IMR-90 (cell line): Measurements from ENCODE around the gene TIGD1. TPM values are rescaled to one million over a fixed set of nuclear protein-coding genes. Genes with fewer than 3 reads are reported as not detected.

Source experiments
- ATAC-seq: fragments of 200-7000 bp; cut with Tn5 transposase; 2 replicates; pipeline ENCODE4 v1.9.1; 2020; ENCODE audit warnings: low read depth, mild to moderate bottlenecking, moderate library complexity
- BruUV-seq: library from RNA; stranded (reverse); fragments of 400-500 nt; replicated peaks from 2 replicates; lab custom pipeline; 2021; lab: Mats Ljungman, UMichigan
- CTCF ChIA-PET: fragments of 300-600 bp; formaldehyde crosslinking; extraction: SDS; loops from one replicate; lab custom pipeline; 2021; ENCODE audit warnings: antibody characterized with exemption; lab: Yijun Ruan, JAX
- POLR2A ChIA-PET: fragments of 300-600 bp; sonication (Branson Sonifier 250); formaldehyde crosslinking; loops from one replicate; lab custom pipeline; 2022; ENCODE audit warnings: antibody characterized with exemption; ENCODE audit not compliant: unreplicated experiment; lab: Charles Lee
- DNase-seq: peaks from one replicate; pipeline ENCODE4 v3.0.0; 2013
- H2AFZ ChIP-seq: replicated peaks from 2 replicates; pipeline ENCODE3; 2013; ENCODE audit warnings: low read length, mild to moderate bottlenecking; ENCODE audit not compliant: poor library complexity
- H2AK5ac ChIP-seq: 2 replicates; pipeline ENCODE4 v1.6.1; 2013; ENCODE audit warnings: low read depth, low read length, inconsistent platforms
- H2AK9ac ChIP-seq: replicated peaks from 2 replicates; pipeline ENCODE3; 2013; ENCODE audit warnings: mild to moderate bottlenecking, low read depth, low read length, moderate library complexity; ENCODE audit not compliant: poor library complexity
- H2BK120ac ChIP-seq: 2 replicates; pipeline ENCODE4 v1.6.1; 2013; ENCODE audit warnings: low read depth, low read length, inconsistent platforms
- H2BK15ac ChIP-seq: 3 replicates; pipeline ENCODE4 v1.6.1; 2013; ENCODE audit warnings: low read depth, low read length, inconsistent platforms
- H2BK20ac ChIP-seq: 2 replicates; pipeline ENCODE4 v1.6.1; 2013; ENCODE audit warnings: low read depth, mild to moderate bottlenecking, inconsistent platforms, low read length, moderate library complexity
- H2BK5ac ChIP-seq: 2 replicates; pipeline ENCODE4 v1.6.1; 2013; ENCODE audit warnings: mild to moderate bottlenecking, low read depth, low read length, inconsistent platforms; ENCODE audit not compliant: poor library complexity, severe bottlenecking
- H3K14ac ChIP-seq: replicated peaks from 2 replicates; pipeline ENCODE4 v1.6.1; 2013; ENCODE audit warnings: low read depth, low read length, inconsistent platforms
- H3K18ac ChIP-seq: 2 replicates; pipeline ENCODE4 v1.6.1; 2013; ENCODE audit warnings: low read depth, low read length, control low read depth
- H3K23ac ChIP-seq: 2 replicates; pipeline ENCODE4 v1.6.1; 2013; ENCODE audit warnings: low read depth, low read length, inconsistent platforms
- H3K27ac ChIP-seq: 2 replicates; pipeline ENCODE4 v1.5.1; 2013; ENCODE audit warnings: mild to moderate bottlenecking, control low read depth, low read length; ENCODE audit not compliant: insufficient read depth
- H3K27me3 ChIP-seq: 2 replicates; pipeline ENCODE4 v1.6.1; 2013; ENCODE audit warnings: low read length; ENCODE audit not compliant: control insufficient read depth, insufficient read depth
- H3K36me3 ChIP-seq: 2 replicates; pipeline ENCODE4 v1.6.1; 2013; ENCODE audit warnings: low read length, mixed read lengths; ENCODE audit not compliant: control insufficient read depth, insufficient read depth
- H3K4ac ChIP-seq: 2 replicates; pipeline ENCODE4 v1.6.1; 2013; ENCODE audit warnings: low read depth, low read length, inconsistent platforms
- H3K4me1 ChIP-seq: 2 replicates; pipeline ENCODE4 v1.6.1; 2013; ENCODE audit warnings: low read length, mixed read lengths; ENCODE audit not compliant: control insufficient read depth, insufficient read depth
- H3K4me2 ChIP-seq: 2 replicates; pipeline ENCODE4 v1.6.1; 2013; ENCODE audit warnings: low read depth, mild to moderate bottlenecking, control low read depth, low read length, moderate library complexity
- H3K4me3 ChIP-seq: 2 replicates; pipeline ENCODE4 v1.5.1; 2013; ENCODE audit warnings: low read depth, mild to moderate bottlenecking, control low read depth, low read length, moderate library complexity; ENCODE audit not compliant: insufficient read depth
- H3K56ac ChIP-seq: 2 replicates; pipeline ENCODE4 v1.6.1; 2013; ENCODE audit warnings: low read length, inconsistent platforms; ENCODE audit not compliant: insufficient read depth; ENCODE audit errors: extremely low read depth
- H3K79me1 ChIP-seq, 2 experiments: 2 replicates each; pipeline ENCODE4 v1.6.1; 2013; ENCODE audit warnings: low read length in 2 of 2, inconsistent platforms in 1 of 2, low read depth in 1 of 2
- H3K9ac ChIP-seq: 2 replicates; pipeline ENCODE4 v1.6.1; 2013; ENCODE audit warnings: low read depth, low read length, control low read depth
- H3K9me1 ChIP-seq: 2 replicates; pipeline ENCODE4 v1.6.1; 2013; ENCODE audit warnings: low read length, inconsistent platforms; ENCODE audit not compliant: insufficient read depth
- H3K9me3 ChIP-seq: 2 replicates; pipeline ENCODE4 v1.6.1; 2013; ENCODE audit warnings: low read length; ENCODE audit not compliant: control insufficient read depth, insufficient read depth
- H4K20me1 ChIP-seq: 2 replicates; pipeline ENCODE4 v1.6.1; 2013; ENCODE audit warnings: low read length, inconsistent platforms; ENCODE audit not compliant: insufficient read depth
- H4K5ac ChIP-seq: 2 replicates; pipeline ENCODE4 v1.6.1; 2013; ENCODE audit warnings: mild to moderate bottlenecking, low read depth, low read length, control low read depth
- H4K8ac ChIP-seq, 2 experiments: 2 replicates each; pipeline ENCODE4 v1.6.1; 2013; ENCODE audit warnings: low read depth in 2 of 2, low read length in 2 of 2, control low read depth in 1 of 2, inconsistent platforms in 1 of 2
- H4K91ac ChIP-seq: 2 replicates; pipeline ENCODE4 v1.6.1; 2013; ENCODE audit warnings: low read depth, low read length, inconsistent platforms; ENCODE audit not compliant: insufficient read depth
- NFE2L2 ChIP-seq: fragments of 150-350 bp; IDR thresholded peaks from 2 replicates; pipeline ENCODE4 v1.6.1; 2016; ENCODE audit warnings: low read depth, mild to moderate bottlenecking, low read length
- WGBS, 2 experiments: methylation state at CpG; one replicate each; pipeline versions ENCODE4 v1.1.5 to v1.1.7; 2013; ENCODE audit warnings: missing lambda C conversion rate in 2 of 2; ENCODE audit not compliant: insufficient read length in 1 of 2; ENCODE audit errors: extremely low coverage in 2 of 2; 5-methylcytosine and 5-hydroxymethylcytosine counted together
- dilution Hi-C: fragments of 300-500 bp; cut with HindIII; formaldehyde crosslinking; loops from one replicate; pipeline ENCODE4 v1.14.3; 2018; ENCODE audit warnings: low sequenced_read_pairs; ENCODE audit not compliant: unreplicated experiment
- in situ Hi-C: fragments of 300-500 bp; cut with MboI; formaldehyde crosslinking; loops from 3 replicates; pipeline ENCODE4 v1.14.3; 2019; ENCODE audit warnings: low sequenced_read_pairs, inconsistent platforms, mixed read lengths
- intact Hi-C: fragments of 100-400 bp; cut with micrococcal nuclease; formaldehyde crosslinking; loops from 2 replicates; pipeline ENCODE4 v1.10.0; 2022
- polyA plus RNA-seq, 3 experiments: library from polyadenylated mRNA; depleted of rRNA; stranded (reverse); fragments of >200 nt; gene quantifications; 2 replicates each; pipeline ENCODE4 v1.2.3, GENCODE V29; 2012; ENCODE audit warnings: low replicate concordance in 1 of 3
- total RNA-seq: library from RNA; depleted of rRNA; stranded (reverse); fragments of >200 nt; gene quantifications from 2 replicates; pipeline ENCODE4 v1.2.3, GENCODE V29; 2012

TIGD1 gene
- total and polyA plus RNA-seq, 2 of the 4 experiments (the other 2 are of a cell fraction): 2.7 to 2.9 TPM

GRCh38 chr2:232562515-232563151 is 12.3 kb upstream of the TIGD1 start:
- Histone ChIP-seq H3K4me1 (no peaks in the 10 kb centered on the region), H2BK5ac (no peak overlapping the region), H2AK9ac (no peak overlapping the region), H2BK120ac (no peak overlapping the region), H4K91ac (no peak overlapping the region), H3K27ac (no peak overlapping the region), H3K4ac (no peak overlapping the region), H4K8ac (no peak overlapping the region), H2BK20ac (no peak overlapping the region), H4K20me1 (peaks cover 10% of the 10 kb centered on the region; the same call in 1 of the 2 replicates), H3K4me2 (no peak overlapping the region), H3K79me1 (peaks cover 17 to 31% of the 10 kb centered on the region in 2 experiments), H2AFZ (no peak overlapping the region), H3K23ac (no peak overlapping the region), H3K18ac (no peak overlapping the region), H2AK5ac (no peak overlapping the region), H3K4me3 (no peak overlapping the region), H3K9me1 (no peaks in the 10 kb centered on the region; the same call in 1 of the 2 replicates), H3K14ac (no peak overlapping the region), H2BK15ac (no peak overlapping the region), H3K56ac (no peak overlapping the region), H3K9ac (no peak overlapping the region), H3K36me3 (peaks cover 50% of the 10 kb centered on the region), H3K27me3 (no peaks in the 10 kb centered on the region), H3K9me3 (no peaks in the 10 kb centered on the region), H4K5ac (no peak overlapping the region)
- no peak for ATAC-seq
- ChIA-PET POLR2A (no interaction called here), CTCF (no interaction called here)
- dilution Hi-C loops (no loop called here), in situ Hi-C loops (no loop called here), intact Hi-C loops (no loop called here)
- no TSS peak for BruUV-seq
- WGBS, 2 experiments: 100% methylated on average over 1 of the region's 8 CpGs; no CpG with 5 or more reads in 1 of the 2 experiments
- no peak for TF ChIP-seq NFE2L2
- no peak for DNase-seq
